Esophagus muscularis mucosa (tissue), 4 donors: ENCODE data around the gene PPP1R2. TPM values are rescaled to one million over a fixed set of nuclear protein-coding genes. Genes with fewer than 3 reads are reported as not detected.

Source experiments
- DNase-seq: peaks from one replicate; pipeline ENCODE4 v3.0.0-alpha.2; 2017; ENCODE audit errors: extremely low spot score
- H3K27ac ChIP-seq, 4 donors: fragments of 200-600 bp; sonication (generic); replicated peaks in 1 of 4; 1 replicate in 3 of 4; 2 replicates in 1 of 4; pipeline ENCODE4 v1.5.1; 2016 to 2019; ENCODE audit warnings: mild to moderate bottlenecking in 1 of 4
- H3K27me3 ChIP-seq, 4 donors: fragments of 200-600 bp; sonication (generic); one replicate each; pipeline versions ENCODE4 v1.5.1 to v1.6.0; 2016 to 2019
- H3K36me3 ChIP-seq, 4 donors: fragments of 200-600 bp; sonication (generic); one replicate each; pipeline ENCODE4 v1.5.1; 2016 to 2019
- H3K4me1 ChIP-seq, 4 donors: fragments of 200-600 bp; sonication (generic); one replicate each; pipeline ENCODE4 v1.5.1; 2016 to 2019
- H3K4me3 ChIP-seq, 4 donors: fragments of 200-600 bp; sonication (generic); 1 replicate in 2 of 4; 2 replicates in 2 of 4; pipeline ENCODE4 v1.5.1; 2016 to 2019; ENCODE audit warnings: mild to moderate bottlenecking in 4 of 4, moderate library complexity in 1 of 4
- H3K9me3 ChIP-seq, 4 donors: fragments of 200-600 bp; sonication (generic); 1 replicate in 3 of 4; 2 replicates in 1 of 4; pipeline ENCODE4 v1.5.1; 2016 to 2019
- EP300 ChIP-seq: sonication (generic); formaldehyde crosslinking; IDR thresholded peaks from one replicate; pipeline ENCODE4 v1.6.1; 2017; ENCODE audit warnings: antibody characterized with exemption
- POLR2A ChIP-seq: fragments of 450-650 bp; IDR thresholded peaks from one replicate; pipeline ENCODE4 v1.6.1; 2017; ENCODE audit warnings: antibody characterized with exemption, moderate library complexity, mild to moderate bottlenecking, low read depth
- POLR2AphosphoS5 ChIP-seq, 2 donors: sonication (generic); formaldehyde crosslinking; IDR thresholded peaks; one replicate each; pipeline ENCODE4 v1.6.1; 2017; ENCODE audit warnings: antibody characterized with exemption in 2 of 2
- WGBS: methylation state at CpG from one replicate; pipeline ENCODE4 v1.1.5; 2018; 5-methylcytosine and 5-hydroxymethylcytosine counted together
- intact Hi-C: fragments of 100-400 bp; cut with DNase I; formaldehyde crosslinking; loops from one replicate; pipeline ENCODE4 v1.15.1; 2023
- total RNA-seq, 4 donors: library from RNA; depleted of rRNA; stranded (reverse); fragments of >200 nt; gene quantifications; one replicate each; pipeline versions ENCODE4 v1.1.0 to v1.2.1, GENCODE V29; 2016
- TF ChIP-seq, protein P1 (sequence below), 3 experiments: fragments of 200-600 bp in 2 of 3; fragments of 450-650 bp in 1 of 3; sonication (generic) in 2 of 3; IDR thresholded peaks; one replicate each; pipeline ENCODE4 v1.5.1; 2017 to 2019; ENCODE audit warnings: antibody characterized with exemption in 3 of 3, mild to moderate bottlenecking in 2 of 3, moderate library complexity in 1 of 3

Gene PPP1R2
- total RNA-seq, 4 donors from 2014 or later, result 67.6 to 134 (median 86.7) TPM

- 81% methylated on average over 8 of the region's 8 CpGs for WGBS
- Histone ChIP-seq H3K4me3 (no peak overlapping the region), H3K4me1 (peaks cover 0 to 8% (median 0%) of the 10 kb centered on the region in 4 donors), H3K27me3 (no peaks in the 10 kb centered on the region), H3K9me3 (no peaks in the 10 kb centered on the region), H3K36me3 (peaks cover 0 to 36% (median 10%) of the 10 kb centered on the region in 4 donors), H3K27ac (no peak overlapping the region)
- TF ChIP-seq EP300 (no peak), POLR2AphosphoS5 (IDR thresholded peaks at IDR 0.05) (no peak), POLR2A (no peak)
- TF ChIP-seq, protein P1, sequence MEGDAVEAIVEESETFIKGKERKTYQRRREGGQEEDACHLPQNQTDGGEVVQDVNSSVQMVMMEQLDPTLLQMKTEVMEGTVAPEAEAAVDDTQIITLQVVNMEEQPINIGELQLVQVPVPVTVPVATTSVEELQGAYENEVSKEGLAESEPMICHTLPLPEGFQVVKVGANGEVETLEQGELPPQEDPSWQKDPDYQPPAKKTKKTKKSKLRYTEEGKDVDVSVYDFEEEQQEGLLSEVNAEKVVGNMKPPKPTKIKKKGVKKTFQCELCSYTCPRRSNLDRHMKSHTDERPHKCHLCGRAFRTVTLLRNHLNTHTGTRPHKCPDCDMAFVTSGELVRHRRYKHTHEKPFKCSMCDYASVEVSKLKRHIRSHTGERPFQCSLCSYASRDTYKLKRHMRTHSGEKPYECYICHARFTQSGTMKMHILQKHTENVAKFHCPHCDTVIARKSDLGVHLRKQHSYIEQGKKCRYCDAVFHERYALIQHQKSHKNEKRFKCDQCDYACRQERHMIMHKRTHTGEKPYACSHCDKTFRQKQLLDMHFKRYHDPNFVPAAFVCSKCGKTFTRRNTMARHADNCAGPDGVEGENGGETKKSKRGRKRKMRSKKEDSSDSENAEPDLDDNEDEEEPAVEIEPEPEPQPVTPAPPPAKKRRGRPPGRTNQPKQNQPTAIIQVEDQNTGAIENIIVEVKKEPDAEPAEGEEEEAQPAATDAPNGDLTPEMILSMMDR (IDR thresholded peaks at IDR 0.05), result no peak
- no peak for DNase-seq
- intact Hi-C loops, result no loop called here
These were observed 31.6 kb upstream of the PPP1R2 start for GRCh38 chr3:195574497-195575304.

DNA sequence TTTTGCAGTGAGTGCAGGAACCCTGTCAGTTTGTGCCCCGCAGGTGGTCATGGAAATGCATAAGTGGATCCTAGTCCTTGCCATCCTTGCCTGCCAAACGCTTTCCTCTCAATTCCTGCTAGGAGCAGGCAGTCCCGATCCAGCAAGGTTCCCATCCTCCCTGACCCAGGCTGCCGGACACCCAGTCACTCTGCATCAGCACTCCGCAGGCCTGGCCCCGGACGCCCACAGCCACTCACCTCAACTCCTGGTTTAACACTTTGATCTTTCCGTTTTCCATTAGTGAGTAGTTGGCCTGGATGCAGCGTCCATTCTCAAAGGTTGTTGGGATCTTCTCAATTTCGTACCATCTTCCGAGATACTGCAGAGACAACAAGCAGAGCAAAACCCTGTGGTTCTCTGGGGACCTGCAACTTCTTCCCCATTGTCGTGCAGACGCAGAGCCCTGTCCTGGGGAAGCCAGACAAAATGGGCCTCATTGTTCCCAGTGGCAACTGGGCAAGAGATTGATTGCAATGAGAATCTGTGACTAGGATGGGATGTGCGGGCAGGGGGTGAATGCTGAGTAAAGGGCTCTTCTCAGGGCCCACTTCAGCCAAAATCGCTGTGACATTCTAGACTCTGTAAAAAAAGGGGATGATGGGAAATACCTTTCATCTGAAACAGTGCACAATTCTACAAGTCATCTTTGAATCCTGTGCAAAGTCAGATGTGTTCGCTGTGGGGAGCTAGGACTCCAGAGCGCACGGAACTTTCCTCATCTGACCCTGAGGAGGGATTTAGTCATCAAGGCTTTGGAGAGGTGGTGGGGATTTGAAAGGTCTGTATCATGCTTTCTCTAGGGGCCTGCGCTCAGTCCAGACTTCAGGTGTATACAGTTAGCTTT is 30.7 kb upstream of the PPP1R2 start:
- H3K27me3 ChIP-seq, result peaks cover 0 to under 1% (median 0%) of the 10 kb centered on the region in 4 donors
- H3K27ac ChIP-seq, result no peak overlapping the region
- peaks cover 0 to 8% (median 0%) of the 10 kb centered on the region in 4 donors for H3K4me1 ChIP-seq
- TF ChIP-seq, protein P1 (IDR thresholded peaks at IDR 0.05), result no peak
- TF ChIP-seq POLR2AphosphoS5 (IDR thresholded peaks at IDR 0.05) (no peak), EP300 (no peak), POLR2A (no peak)
- peaks cover 0 to 28% (median 10%) of the 10 kb centered on the region in 4 donors for H3K36me3 ChIP-seq
- intact Hi-C loops, result no loop called here
- H3K9me3 ChIP-seq, result no peaks in the 10 kb centered on the region
- WGBS, result 92% methylated on average over 19 of the region's 19 CpGs
- DNase-seq, result no peak
- no peak overlapping the region for H3K4me3 ChIP-seq

DNA sequence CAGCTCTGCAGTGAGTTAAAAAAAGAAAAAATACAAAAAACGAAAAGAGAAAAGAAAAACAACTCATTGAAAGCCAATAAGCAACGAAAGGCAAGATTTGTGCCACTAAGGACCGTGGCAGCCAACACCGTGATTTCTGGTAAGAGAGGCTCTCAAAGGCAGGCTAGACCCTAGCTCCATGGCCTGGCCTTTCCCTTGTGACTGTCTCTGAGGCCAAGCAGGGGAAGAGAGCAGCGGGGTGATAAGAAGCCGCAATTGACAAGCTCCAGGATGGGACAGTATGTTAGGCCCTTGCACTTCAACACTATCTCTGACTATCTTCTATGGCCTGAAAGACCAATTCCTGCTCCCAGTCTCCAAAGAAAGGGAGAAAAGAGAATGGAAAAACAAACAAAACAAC is 28.2 kb upstream of the PPP1R2 start:
- Histone ChIP-seq H3K9me3 (no peaks in the 10 kb centered on the region), H3K27me3 (peaks cover 0 to 14% (median 0%) of the 10 kb centered on the region in 4 donors), H3K4me1 (peaks cover 0 to 8% (median 0%) of the 10 kb centered on the region in 4 donors), H3K36me3 (peaks cover 0 to 20% (median 9%) of the 10 kb centered on the region in 4 donors), H3K27ac (no peak overlapping the region), H3K4me3 (no peak overlapping the region)
- no peak for TF ChIP-seq EP300
- TF ChIP-seq, protein P1 (IDR thresholded peaks at IDR 0.05), result no peak
- no peak for TF ChIP-seq POLR2A
- no peak for TF ChIP-seq POLR2AphosphoS5 (IDR thresholded peaks at IDR 0.05)
- intact Hi-C loops, result no loop called here
- no peak for DNase-seq
- 79% methylated on average over 6 of the region's 6 CpGs for WGBS

DNA sequence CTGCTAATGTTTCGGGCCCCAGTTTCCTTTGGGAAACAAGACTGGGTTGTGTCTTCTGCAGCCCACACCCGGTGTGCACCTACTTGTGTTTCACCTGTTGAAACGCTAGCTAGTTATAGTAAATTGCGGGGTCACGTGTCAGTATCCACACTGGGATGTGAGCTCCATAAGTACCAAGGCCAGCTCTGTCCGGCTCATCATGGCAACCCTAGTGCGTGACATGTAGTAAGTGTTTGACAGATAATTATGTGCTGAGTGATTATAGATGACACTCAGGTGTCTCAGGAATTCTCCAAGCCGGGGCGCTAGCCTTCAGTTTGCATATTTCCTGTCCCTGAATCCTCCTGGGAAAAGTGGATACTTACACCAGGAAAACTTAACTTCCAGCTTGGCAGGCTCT is 27.8 kb upstream of the PPP1R2 start:
- Histone ChIP-seq H3K9me3 (no peaks in the 10 kb centered on the region), H3K4me3 (no peak overlapping the region), H3K27ac (no peak overlapping the region), H3K27me3 (peaks cover 0 to 14% (median 0%) of the 10 kb centered on the region in 4 donors), H3K36me3 (peaks cover 0 to 20% (median 7%) of the 10 kb centered on the region in 4 donors), H3K4me1 (peaks cover 0 to 8% (median 0%) of the 10 kb centered on the region in 4 donors)
- intact Hi-C loops, result no loop called here
- no peak for DNase-seq
- WGBS, result 71% methylated on average over 9 of the region's 9 CpGs
- TF ChIP-seq POLR2AphosphoS5 (IDR thresholded peaks at IDR 0.05) (no peak), EP300 (no peak), POLR2A (no peak)
- TF ChIP-seq, protein P1 (IDR thresholded peaks at IDR 0.05), result no peak
